ENCODE data around the gene FGFR3. TPM values are rescaled to one million over a fixed set of nuclear protein-coding genes. Genes with fewer than 3 reads are reported as not detected.

Gene FGFR3
- total and polyA plus RNA-seq, 10 of the 15 experiments (the other 5 are each of a cell fraction or from before 2014, with no cell fraction given), result 0.05 to 0.33 (median 0.18) TPM; not detected in 6

DNA sequence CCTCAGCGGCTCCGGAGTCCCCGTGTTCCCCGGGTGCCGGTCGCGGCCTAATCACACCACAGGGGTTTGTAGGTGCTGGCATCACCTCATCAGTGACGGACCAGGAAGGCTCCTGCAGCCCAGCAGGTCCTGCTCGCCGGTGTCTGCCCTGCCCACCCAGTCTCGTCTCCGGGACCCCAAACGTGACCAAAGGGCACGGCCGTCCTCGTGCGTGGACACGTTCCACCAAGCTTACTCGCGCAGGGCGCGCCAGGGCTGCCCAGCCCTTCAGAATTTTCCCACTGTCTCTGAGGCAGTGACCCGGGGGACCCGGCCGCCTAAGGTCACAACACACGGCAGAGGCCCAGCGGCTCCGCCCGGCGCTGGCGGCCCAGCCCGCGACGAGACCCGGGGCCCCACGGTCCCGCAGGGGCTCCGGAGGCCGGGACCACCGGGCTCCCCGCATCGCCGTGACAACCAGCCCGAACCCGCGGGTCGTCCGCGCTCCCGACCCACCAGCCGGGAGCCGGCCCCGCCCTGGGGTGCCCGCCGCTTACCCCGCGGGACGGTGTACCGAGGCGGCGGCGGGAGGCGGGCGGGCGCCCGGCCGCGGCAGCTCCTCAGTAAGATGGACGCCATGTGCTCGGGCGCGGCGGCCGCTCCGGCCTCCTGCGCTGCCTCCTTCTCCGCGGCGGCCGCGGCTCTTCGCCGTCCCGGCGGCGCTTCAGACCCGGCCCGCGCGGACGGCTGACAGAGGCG lies 62.4 kb downstream of the FGFR3 start:
- in situ Hi-C loops (cut with MboI) (no loop called here), intact Hi-C loops (cut with micrococcal nuclease; ENCODE audit: unreplicated experiment) (loop anchor here (1.0 kb wide), 1 partner anchor 15 kb away; no protein-coding TSS in a partner anchor)
- Histone ChIP-seq H3K27me3 (replicated peaks in 1 of 2; ENCODE audit: control insufficient read depth in 2 of 2, insufficient read depth in 2 of 2, low read length in 1 of 2) (no peaks in the 10 kb centered on the region), H3K36me3 (ENCODE audit: control insufficient read depth in 2 of 2, insufficient read depth in 2 of 2, low read length in 1 of 2) (no peaks in the 10 kb centered on the region), H2AFZ (ENCODE audit: control insufficient read depth, low read depth, low read length) (peak overlapping the region; percentile 63), H3K9me3 (replicated peaks; ENCODE audit: control insufficient read depth, insufficient read depth, low read length) (no peaks in the 10 kb centered on the region), H3K4me3 (peak overlapping the region; percentile 95), H3K9ac (ENCODE audit: control insufficient read depth, insufficient read depth, low read length) (peak overlapping the region; percentile 93), H3K27ac (ENCODE audit: control insufficient read depth, insufficient read depth) (peak overlapping the region; percentile 67), H3K4me1 (ENCODE audit: control insufficient read depth, insufficient read depth, low read length) (peaks cover 19% of the 10 kb centered on the region), H4K20me1 (ENCODE audit: control insufficient read depth, insufficient read depth) (no peaks in the 10 kb centered on the region), H3K4me2 (ENCODE audit: control insufficient read depth, insufficient read depth) (peak overlapping the region; percentile 85), H3K79me2 (ENCODE audit: control insufficient read depth, insufficient read depth, low read length) (peaks cover 60% of the 10 kb centered on the region)
- no TSS peak for BruUV-seq (replicated peaks)
- FAIRE-seq (peak; percentile 52), ATAC-seq (peak; percentile 39), DNase-seq (ENCODE audit: low read depth, low spot score) (no peak)
- ChIA-PET SMC1A (ENCODE audit: uncharacterized antibody, unreplicated experiment) (interaction anchor here (1.0 to 1.3 kb wide), 2 partner anchors 14 to 44 kb away, joined by 5 to 6 read pairs; no protein-coding TSS in a partner anchor), CTCF (interaction anchor here (1.0 to 3.2 kb wide), 5 partner anchors 9 to 46 kb away, joined by 3 to 16 read pairs (median 4); no protein-coding TSS in a partner anchor), POLR2A (interaction anchor here (1.1 to 1.3 kb wide), 2 partner anchors 14 to 18 kb away, joined by 3 to 5 read pairs; no protein-coding TSS in a partner anchor), RAD21 (ENCODE audit: unreplicated experiment) (interaction anchor here (0.6 to 2.4 kb wide), 2 partner anchors 22 to 44 kb away, joined by 3 to 11 read pairs; no protein-coding TSS in a partner anchor)
- 1% methylated on average over 42 of the region's 92 CpGs for WGBS (ENCODE audit: insufficient coverage, insufficient replicate concordance, low lambda C conversion rate, missing lambda C conversion rate)
- TF ChIP-seq, protein P1, sequence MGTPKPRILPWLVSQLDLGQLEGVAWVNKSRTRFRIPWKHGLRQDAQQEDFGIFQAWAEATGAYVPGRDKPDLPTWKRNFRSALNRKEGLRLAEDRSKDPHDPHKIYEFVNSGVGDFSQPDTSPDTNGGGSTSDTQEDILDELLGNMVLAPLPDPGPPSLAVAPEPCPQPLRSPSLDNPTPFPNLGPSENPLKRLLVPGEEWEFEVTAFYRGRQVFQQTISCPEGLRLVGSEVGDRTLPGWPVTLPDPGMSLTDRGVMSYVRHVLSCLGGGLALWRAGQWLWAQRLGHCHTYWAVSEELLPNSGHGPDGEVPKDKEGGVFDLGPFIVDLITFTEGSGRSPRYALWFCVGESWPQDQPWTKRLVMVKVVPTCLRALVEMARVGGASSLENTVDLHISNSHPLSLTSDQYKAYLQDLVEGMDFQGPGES (IDR thresholded peaks at IDR 0.05), result no peak
- TF ChIP-seq, protein P2, sequence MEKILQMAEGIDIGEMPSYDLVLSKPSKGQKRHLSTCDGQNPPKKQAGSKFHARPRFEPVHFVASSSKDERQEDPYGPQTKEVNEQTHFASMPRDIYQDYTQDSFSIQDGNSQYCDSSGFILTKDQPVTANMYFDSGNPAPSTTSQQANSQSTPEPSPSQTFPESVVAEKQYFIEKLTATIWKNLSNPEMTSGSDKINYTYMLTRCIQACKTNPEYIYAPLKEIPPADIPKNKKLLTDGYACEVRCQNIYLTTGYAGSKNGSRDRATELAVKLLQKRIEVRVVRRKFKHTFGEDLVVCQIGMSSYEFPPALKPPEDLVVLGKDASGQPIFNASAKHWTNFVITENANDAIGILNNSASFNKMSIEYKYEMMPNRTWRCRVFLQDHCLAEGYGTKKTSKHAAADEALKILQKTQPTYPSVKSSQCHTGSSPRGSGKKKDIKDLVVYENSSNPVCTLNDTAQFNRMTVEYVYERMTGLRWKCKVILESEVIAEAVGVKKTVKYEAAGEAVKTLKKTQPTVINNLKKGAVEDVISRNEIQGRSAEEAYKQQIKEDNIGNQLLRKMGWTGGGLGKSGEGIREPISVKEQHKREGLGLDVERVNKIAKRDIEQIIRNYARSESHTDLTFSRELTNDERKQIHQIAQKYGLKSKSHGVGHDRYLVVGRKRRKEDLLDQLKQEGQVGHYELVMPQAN (conservative IDR thresholded peaks at IDR 0.05), result peak; percentile 96
- TF ChIP-seq, protein P3, sequence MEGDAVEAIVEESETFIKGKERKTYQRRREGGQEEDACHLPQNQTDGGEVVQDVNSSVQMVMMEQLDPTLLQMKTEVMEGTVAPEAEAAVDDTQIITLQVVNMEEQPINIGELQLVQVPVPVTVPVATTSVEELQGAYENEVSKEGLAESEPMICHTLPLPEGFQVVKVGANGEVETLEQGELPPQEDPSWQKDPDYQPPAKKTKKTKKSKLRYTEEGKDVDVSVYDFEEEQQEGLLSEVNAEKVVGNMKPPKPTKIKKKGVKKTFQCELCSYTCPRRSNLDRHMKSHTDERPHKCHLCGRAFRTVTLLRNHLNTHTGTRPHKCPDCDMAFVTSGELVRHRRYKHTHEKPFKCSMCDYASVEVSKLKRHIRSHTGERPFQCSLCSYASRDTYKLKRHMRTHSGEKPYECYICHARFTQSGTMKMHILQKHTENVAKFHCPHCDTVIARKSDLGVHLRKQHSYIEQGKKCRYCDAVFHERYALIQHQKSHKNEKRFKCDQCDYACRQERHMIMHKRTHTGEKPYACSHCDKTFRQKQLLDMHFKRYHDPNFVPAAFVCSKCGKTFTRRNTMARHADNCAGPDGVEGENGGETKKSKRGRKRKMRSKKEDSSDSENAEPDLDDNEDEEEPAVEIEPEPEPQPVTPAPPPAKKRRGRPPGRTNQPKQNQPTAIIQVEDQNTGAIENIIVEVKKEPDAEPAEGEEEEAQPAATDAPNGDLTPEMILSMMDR (IDR thresholded peaks at IDR 0.05 in 2 of 3, conservative IDR thresholded peaks at IDR 0.05 in 1 of 3; ENCODE audit: control insufficient read depth in 2 of 3, extremely low read depth in 1 of 3, insufficient read depth in 1 of 3, low read depth in 3 of 3, low read length in 3 of 3), result no peak
- TF ChIP-seq, protein P4, sequence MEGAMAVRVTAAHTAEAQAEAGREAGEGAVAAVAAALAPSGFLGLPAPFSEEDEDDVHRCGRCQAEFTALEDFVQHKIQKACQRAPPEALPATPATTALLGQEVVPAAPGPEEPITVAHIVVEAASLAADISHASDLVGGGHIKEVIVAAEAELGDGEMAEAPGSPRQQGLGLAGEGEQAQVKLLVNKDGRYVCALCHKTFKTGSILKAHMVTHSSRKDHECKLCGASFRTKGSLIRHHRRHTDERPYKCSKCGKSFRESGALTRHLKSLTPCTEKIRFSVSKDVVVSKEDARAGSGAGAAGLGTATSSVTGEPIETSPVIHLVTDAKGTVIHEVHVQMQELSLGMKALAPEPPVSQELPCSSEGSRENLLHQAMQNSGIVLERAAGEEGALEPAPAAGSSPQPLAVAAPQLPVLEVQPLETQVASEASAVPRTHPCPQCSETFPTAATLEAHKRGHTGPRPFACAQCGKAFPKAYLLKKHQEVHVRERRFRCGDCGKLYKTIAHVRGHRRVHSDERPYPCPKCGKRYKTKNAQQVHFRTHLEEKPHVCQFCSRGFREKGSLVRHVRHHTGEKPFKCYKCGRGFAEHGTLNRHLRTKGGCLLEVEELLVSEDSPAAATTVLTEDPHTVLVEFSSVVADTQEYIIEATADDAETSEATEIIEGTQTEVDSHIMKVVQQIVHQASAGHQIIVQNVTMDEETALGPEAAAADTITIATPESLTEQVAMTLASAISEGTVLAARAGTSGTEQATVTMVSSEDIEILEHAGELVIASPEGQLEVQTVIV (IDR thresholded peaks at IDR 0.05; ENCODE audit: borderline replicate concordance, partially characterized antibody), result no peak
- TF ChIP-seq RAD51 (IDR thresholded peaks at IDR 0.05) (no peak), TAF1 (IDR thresholded peaks at IDR 0.05; ENCODE audit: borderline replicate concordance, low read depth, low read length) (peak; percentile 58; the same call in 1 of the 2 replicates), ZNF217 (IDR thresholded peaks at IDR 0.05) (peak; percentile 53; the same call in 1 of the 2 replicates), MEF2A (IDR thresholded peaks at IDR 0.05; ENCODE audit: insufficient read depth, low read depth, low read length) (no peak), CHD1 (IDR thresholded peaks at IDR 0.05; ENCODE audit: low read depth, low read length) (no peak), ZNF384 (IDR thresholded peaks at IDR 0.05; ENCODE audit: borderline replicate concordance, low read depth, low read length) (no peak)
- TF ChIP-seq, protein P5, sequence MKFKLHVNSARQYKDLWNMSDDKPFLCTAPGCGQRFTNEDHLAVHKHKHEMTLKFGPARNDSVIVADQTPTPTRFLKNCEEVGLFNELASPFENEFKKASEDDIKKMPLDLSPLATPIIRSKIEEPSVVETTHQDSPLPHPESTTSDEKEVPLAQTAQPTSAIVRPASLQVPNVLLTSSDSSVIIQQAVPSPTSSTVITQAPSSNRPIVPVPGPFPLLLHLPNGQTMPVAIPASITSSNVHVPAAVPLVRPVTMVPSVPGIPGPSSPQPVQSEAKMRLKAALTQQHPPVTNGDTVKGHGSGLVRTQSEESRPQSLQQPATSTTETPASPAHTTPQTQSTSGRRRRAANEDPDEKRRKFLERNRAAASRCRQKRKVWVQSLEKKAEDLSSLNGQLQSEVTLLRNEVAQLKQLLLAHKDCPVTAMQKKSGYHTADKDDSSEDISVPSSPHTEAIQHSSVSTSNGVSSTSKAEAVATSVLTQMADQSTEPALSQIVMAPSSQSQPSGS (IDR thresholded peaks at IDR 0.05; ENCODE audit: low read length), result no peak
